Hematopoietic multipotent progenitor cell treated with erythropoietin and hydrocortisone succinate and interleukin-3 and kit ligand, for 15 days (in vitro differentiated cells): ENCODE data around the gene AEBP2.
"Not testable (repeated sequence)": the region's sequence is repeated elsewhere in the genome, so short reads cannot be mapped to it uniquely, and the experiment has no call there.

ENCODE experiments used
- DNase-seq: peaks from one replicate; pipeline ENCODE4 v3.0.0-alpha.2; 2015; ENCODE audit warnings: low spot score

AEBP2 gene

DNA sequence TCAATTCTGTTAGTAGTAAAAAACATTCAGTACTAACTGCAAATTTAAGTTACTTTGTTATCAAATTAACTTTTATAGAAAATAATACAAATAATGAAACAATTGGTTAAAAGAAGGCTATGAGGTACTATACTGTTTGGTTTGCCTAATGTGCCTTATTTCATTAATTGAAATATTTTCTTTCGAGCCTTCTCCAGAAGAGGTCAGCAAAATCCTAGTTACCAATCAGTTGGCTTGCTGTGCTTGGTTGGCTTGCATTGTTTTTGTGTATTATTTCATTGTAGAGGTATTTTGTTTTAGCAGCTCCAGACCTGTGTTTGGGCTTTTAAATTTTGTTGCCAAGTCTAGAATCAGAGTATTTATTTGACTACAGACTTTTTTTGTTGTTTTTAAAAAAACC lies 68.5 kb downstream of the AEBP2 start:
- no peak for DNase-seq

DNA sequence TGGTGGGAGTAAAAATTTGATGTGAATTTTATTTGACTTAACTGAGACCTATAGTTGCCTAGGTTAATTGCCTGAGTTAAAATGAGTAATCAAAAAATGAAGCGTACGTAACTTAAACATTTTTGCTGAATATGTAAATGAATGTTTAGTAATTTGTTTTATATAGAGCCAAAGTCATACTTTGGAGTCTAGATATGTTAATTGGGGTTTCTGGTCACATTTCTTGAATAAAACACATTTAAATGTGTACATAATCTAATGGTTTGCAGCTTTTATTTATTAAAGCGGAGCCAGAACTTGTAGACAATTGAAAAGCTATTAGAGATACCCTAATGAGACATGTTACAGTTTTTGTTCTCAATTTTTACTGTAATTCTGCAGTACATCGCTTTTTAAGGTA lies 71.2 kb downstream of the AEBP2 start:
- no peak for DNase-seq

DNA sequence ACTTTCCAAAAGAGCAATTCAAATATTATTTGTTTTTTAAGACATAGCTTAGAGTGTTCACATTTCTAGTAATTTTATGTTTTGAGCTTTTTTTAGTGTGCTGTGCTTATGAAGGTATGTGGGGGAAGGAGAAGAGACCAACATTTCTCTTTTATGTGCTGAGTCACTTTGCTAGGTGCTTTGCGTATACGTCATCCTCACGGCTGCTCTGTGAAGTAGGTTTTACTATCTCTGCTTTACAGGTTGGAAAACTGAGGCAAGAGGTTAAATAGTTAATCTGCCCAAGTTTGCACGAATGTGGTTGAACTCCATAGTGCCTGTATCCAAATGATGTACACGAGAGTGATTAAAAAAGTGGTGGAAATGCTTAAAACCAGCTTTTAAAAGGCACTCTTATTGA lies 75.9 kb downstream of the AEBP2 start:
- DNase-seq = peak; percentile 17

DNA sequence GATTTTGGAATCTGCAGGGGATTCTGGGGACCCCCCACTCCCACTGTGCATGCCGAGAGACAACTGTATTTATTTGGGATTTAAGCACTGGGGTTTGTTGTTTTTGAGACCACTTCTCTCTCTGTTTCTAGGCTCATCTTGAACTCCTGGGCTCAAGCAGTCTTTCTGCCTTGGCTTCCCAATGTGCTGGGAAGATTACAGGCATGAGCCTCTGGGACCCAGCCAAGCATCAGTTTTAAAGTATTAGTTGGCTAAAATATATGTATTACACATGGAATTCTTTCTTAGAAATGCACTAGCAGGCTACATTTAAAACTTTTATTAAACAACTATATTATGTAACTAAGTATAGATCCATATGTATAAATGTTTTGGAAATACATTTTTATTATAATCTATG lies 78.3 kb downstream of the AEBP2 start:
- DNase-seq = no peak

GRCh38 chr12:19518209-19518608 lies 78.9 kb downstream of the AEBP2 start:
- DNase-seq = no peak

GRCh38 chr12:19520646-19521415 lies 81.5 kb downstream of the AEBP2 start:
- DNase-seq = no peak

DNA sequence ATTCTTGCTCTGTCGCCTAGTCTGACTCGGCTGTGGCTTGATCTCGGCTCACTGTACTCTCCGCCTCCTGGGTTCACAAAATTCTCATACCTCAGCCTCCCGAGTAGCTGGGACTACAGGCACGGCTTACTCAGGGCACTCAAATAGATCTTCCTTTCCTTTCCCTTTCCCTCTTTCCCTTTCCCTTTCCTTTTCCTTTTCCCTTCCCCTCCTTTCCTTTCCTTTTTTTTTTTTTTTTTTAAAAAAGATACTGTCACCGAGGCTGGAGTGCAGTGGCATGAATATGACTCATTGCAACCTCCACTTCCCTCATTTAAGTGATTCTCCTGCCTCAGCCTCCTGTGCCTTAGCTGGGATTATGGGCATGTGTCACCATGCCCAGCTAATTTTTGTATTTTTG lies 86.0 kb downstream of the AEBP2 start:
- DNase-seq = no peak

DNA sequence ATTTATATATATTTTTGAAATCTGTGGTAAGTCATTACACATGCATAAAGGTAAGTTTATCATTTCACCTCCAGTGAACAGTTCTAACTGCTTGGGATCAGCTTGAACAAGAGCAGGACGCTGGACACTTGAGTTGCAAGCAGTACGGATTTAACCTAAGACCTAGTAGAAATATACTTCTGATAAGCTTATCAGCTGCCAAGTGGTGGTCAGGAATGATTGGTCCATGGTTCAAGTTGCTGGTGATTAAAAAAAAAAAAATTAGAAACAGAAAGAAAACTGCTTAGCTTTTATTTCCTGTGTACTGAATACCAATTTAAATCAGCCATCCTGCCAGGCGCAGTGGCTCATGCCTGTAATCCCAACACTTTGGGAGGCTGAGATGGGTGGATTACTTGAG lies 88.6 kb downstream of the AEBP2 start:
- no peak for DNase-seq

DNA sequence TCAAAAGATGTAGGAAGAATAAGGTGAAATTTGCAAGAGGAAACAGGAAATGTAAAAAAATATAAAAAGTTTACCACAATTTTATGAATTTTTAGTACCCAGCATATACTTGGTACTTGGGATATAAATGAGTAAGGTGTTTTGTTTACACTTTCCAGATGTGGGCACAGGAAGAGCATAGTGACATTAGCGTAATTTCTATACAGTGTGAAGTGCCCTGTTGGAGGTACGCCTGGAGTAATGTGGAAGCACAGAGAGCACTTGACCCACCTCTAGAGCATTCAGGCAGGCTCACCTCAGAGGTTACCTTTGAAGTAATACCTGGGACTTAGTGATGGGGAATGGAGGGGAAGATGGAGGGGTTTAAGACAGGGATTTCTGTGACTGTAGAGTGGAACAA lies 89.5 kb downstream of the AEBP2 start:
- no peak for DNase-seq

DNA sequence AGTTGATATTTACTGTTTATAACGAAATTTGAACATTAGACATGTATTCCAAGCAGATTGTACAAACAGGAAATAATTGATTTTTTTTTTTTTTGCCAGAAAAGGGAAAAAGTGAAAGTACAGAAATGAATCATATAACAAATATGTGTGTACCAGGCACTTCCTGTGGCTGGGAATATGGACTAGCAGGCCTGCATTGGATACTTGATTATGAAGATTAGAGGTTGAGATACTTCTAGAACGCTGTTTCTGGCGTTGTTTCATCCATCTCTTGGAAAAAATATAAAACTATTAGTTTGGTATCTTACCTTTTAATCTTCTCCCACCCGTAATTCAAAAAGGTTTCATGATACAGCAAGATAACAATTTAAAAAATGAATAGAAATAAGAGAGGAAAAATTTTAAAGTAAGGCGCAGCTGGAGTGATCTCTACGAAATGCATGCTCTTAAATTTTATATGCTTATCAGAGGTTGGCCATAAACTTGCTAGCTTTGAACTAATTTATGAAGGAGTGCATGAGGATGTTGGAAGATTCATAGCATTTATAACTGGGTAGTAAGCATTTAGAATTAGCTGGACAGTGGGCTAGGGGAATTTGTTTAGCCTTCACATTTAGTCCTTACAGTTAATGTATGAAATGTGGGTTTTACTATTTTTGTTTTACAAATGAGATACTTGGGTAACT lies 90.8 kb downstream of the AEBP2 start:
- no peak for DNase-seq

- DNase-seq = no peak
Measured at GRCh38 chr12:19530637-19531023, 91.3 kb downstream of the AEBP2 start.

DNA sequence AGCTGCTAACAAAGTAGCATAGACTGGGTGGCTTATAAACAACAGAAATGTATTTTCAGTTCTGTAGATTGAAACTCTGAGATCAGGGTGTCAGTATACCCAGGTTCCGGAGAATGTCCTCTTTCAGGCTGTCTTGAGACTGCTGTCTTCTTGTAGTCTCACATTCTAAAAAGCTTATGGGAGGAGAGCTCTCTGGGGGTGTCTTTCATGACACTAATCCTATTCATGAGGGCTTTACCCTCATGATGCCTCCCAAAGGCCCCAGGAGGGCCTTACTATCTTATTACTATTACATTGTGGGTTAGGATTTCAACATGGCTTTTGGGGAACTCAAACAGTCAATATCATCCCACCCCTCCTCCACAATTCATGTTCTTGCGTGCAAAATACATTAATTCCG lies 94.3 kb downstream of the AEBP2 start:
- no peak for DNase-seq

- DNase-seq = no peak
Measured at GRCh38 chr12:19539071-19539470, 99.8 kb downstream of the AEBP2 start.

- DNase-seq = no peak
Measured at GRCh38 chr12:19539836-19540235, 100.5 kb downstream of the AEBP2 start.

DNA sequence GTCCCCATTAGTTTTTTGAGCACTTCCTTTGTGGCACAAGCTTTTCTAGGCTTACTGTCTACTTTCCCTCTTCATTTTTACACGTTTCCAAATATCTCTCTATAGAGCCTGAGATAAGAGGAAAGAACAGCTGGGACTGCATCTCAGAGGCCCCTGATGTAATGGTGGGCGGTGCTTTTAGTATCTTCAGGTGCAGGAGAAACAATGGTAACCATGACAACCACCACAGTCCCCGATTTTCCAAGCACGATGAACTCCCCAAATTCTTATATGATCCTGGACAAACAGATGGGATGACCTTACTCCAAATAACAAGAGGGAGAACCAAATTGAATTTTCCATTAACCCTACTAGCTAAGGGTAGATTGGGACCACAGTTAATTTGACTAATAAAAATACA lies 103.3 kb downstream of the AEBP2 start:
- no peak for DNase-seq

DNA sequence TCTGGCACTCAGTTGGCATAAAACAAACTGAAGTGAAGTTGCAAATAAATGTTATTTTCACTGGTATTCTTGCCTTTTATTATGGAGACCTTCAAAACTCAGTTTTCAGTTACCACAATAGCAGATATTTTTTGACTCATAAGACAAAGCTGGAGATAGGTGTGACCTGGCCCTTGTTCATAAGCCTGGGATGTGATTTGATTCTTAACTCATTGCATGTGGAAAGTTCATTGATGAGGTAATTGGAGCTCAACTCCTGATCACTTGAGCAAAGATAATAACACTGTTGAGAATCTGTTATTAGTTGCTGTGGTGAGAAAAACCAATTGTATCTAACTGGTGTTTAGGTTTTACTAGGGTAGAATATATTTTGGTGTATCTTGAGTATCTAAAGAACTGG lies 105.1 kb downstream of the AEBP2 start:
- DNase-seq = no peak

DNA sequence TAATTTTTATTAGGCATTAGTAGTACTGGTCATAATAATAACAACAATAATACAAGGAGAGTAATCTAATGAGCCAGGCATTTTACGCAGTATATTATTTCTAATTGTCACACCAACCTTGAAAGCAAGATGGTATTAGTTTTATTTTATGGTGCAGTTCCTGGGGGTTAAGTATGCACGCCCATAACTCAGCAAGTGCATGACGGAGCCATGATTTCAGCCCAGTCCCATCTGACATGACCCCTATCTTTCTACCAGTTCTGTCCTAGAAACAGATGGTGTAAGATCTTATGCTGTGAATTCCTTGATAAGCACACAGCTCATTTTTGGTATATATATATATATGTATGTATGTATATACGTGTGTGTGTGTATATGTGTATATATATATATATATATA lies 106.0 kb downstream of the AEBP2 start:
- DNase-seq = no peak

- DNase-seq = no peak
Measured at GRCh38 chr12:19546027-19546426, 106.7 kb downstream of the AEBP2 start.

GRCh38 chr12:19546611-19547162 lies 107.4 kb downstream of the AEBP2 start:
- DNase-seq = no peak

GRCh38 chr12:19547271-19547671 lies 108.0 kb downstream of the AEBP2 start:
- no peak for DNase-seq

GRCh38 chr12:19548834-19549233 lies 109.5 kb downstream of the AEBP2 start:
- DNase-seq = no peak

- DNase-seq = no peak
Measured at GRCh38 chr12:19550626-19551025, 111.3 kb downstream of the AEBP2 start.

DNA sequence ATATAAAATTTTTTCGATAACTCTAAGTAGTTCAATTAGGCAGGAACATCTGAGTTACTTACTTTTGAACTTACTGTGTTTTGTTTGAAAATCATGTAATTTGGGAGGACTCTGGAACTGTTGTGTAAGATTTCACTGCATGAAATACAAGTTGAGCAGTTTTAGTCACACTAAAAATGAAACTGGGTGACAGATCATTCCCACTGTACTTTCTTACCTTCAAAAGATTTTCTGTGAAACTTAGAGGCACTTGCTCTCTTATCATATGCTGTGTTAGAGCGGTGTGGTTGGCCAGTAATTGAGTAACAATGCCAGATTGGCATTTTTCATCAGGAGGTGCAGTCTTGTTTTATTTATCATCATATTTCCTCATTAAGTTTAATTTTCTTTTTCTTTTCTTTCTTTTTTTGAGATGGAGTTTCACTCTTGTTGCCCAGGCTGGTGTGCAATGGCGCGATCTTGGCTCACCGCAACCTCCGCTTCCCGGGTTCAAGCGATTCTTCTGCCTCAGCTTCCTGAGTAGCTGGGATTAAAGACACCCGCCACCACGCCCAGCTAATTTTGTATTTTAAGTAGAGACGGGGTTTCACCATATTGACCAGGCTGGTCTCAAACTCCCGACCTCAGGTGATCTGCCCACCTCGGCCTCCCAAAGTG lies 113.3 kb downstream of the AEBP2 start:
- DNase-seq = not testable (repeated sequence)
